Epithelial cell of prostate (primary cell): Measurements from ENCODE around the gene AFAP1L2.

Source experiments
- DNase-seq: peaks from one replicate; pipeline ENCODE4 v3.0.0-alpha.2; 2011; ENCODE audit warnings: low read depth, low spot score
- H3K27ac ChIP-seq: fragments of 450-650 bp; 2 replicates; pipeline ENCODE4 v1.5.1; 2017; ENCODE audit warnings: mild to moderate bottlenecking

AFAP1L2 gene

GRCh38 chr10:114301177-114301576 is 103.1 kb downstream of the AFAP1L2 start:
- H3K27ac ChIP-seq: no peak overlapping the region
- DNase-seq: peak; percentile 43

- no peak for DNase-seq
- no peak overlapping the region for H3K27ac ChIP-seq
Observed at GRCh38 chr10:114300036-114300645, 104.2 kb downstream of the AFAP1L2 start.

GRCh38 chr10:114297136-114297705 is 107.1 kb downstream of the AFAP1L2 start:
- H3K27ac ChIP-seq: no peak overlapping the region
- DNase-seq: no peak

GRCh38 chr10:114295393-114295792 is 108.9 kb downstream of the AFAP1L2 start:
- DNase-seq: no peak
- no peak overlapping the region for H3K27ac ChIP-seq

- no peak overlapping the region for H3K27ac ChIP-seq
- no peak for DNase-seq
Observed at GRCh38 chr10:114294549-114294948, 109.8 kb downstream of the AFAP1L2 start.

GRCh38 chr10:114293075-114293474 is 111.2 kb downstream of the AFAP1L2 start:
- H3K27ac ChIP-seq: no peak overlapping the region
- no peak for DNase-seq

- no peak overlapping the region for H3K27ac ChIP-seq
- DNase-seq: no peak
Observed at GRCh38 chr10:114291516-114291915, 112.8 kb downstream of the AFAP1L2 start.

- DNase-seq: no peak
- H3K27ac ChIP-seq: no peak overlapping the region
Observed at GRCh38 chr10:114291076-114291475, 113.2 kb downstream of the AFAP1L2 start.

- no peak for DNase-seq
- H3K27ac ChIP-seq: no peak overlapping the region
Observed at GRCh38 chr10:114290038-114290437, 114.3 kb downstream of the AFAP1L2 start.

- no peak overlapping the region for H3K27ac ChIP-seq
- DNase-seq: no peak
Observed at GRCh38 chr10:114289096-114289436, 115.2 kb downstream of the AFAP1L2 start.

GRCh38 chr10:114288424-114289095 is 115.7 kb downstream of the AFAP1L2 start:
- DNase-seq: no peak
- H3K27ac ChIP-seq: no peak overlapping the region

GRCh38 chr10:114286921-114287320 is 117.4 kb downstream of the AFAP1L2 start:
- no peak overlapping the region for H3K27ac ChIP-seq
- no peak for DNase-seq

- H3K27ac ChIP-seq: no peak overlapping the region
- no peak for DNase-seq
Observed at GRCh38 chr10:114285961-114286441, 118.3 kb downstream of the AFAP1L2 start.

GRCh38 chr10:114284346-114285071 is 119.8 kb downstream of the AFAP1L2 start:
- H3K27ac ChIP-seq: no peak overlapping the region
- no peak for DNase-seq

GRCh38 chr10:114283535-114284234 is 120.6 kb downstream of the AFAP1L2 start:
- DNase-seq: no peak

GRCh38 chr10:114283091-114283490 is 121.2 kb downstream of the AFAP1L2 start:
- H3K27ac ChIP-seq: no peak overlapping the region
- no peak for DNase-seq

More at GRCh38 chr10:114283535-114284234, 120.6 kb downstream of the AFAP1L2 start:
- H3K27ac ChIP-seq: no peak overlapping the region

- no peak for DNase-seq
- H3K27ac ChIP-seq: no peak overlapping the region
Observed at GRCh38 chr10:114282526-114282925, 121.8 kb downstream of the AFAP1L2 start.

GRCh38 chr10:114281461-114281860 is 122.8 kb downstream of the AFAP1L2 start:
- DNase-seq: no peak
- no peak overlapping the region for H3K27ac ChIP-seq

- no peak overlapping the region for H3K27ac ChIP-seq
- no peak for DNase-seq
Observed at GRCh38 chr10:114281006-114281405, 123.3 kb downstream of the AFAP1L2 start.

GRCh38 chr10:114279901-114280644 is 124.2 kb downstream of the AFAP1L2 start:
- no peak for DNase-seq
- no peak overlapping the region for H3K27ac ChIP-seq
